ENCODE results near the gene AXIN2.

Gene AXIN2

DNA sequence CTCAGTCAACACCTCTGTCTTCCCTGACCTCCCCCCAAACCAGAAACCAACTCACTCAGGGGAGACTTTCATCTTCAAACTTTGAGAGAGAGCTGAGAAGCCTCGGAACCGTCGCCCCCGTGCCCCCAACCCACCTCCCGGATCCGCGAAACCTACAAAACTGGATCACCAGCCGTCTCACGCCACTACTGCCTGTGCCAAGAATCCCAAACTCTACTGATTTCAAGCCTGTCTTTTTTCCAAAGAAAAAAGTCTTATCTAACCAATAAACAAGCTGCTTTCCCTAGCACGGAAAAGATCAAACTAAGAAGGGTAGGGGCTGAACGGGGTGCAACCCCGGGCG is 2.0 kb downstream of the AXIN2 start (continued):
- TF ChIP-seq, protein P1, sequence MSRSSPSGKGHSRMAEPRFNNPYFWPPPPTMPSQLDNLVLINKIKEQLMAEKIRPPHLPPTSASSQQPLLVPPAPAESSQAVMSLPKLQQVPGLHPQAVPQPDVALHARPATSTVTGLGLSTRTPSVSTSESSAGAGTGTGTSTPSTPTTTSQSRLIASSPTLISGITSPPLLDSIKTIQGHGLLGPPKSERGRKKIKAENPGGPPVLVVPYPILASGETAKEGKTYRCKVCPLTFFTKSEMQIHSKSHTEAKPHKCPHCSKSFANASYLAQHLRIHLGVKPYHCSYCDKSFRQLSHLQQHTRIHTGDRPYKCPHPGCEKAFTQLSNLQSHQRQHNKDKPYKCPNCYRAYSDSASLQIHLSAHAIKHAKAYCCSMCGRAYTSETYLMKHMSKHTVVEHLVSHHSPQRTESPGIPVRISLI (tag by site-specific recombination; IDR thresholded peaks at IDR 0.05), result peak; percentile 66
- TF ChIP-seq ZFP69B (tag by site-specific recombination; IDR thresholded peaks at IDR 0.05), result no peak
- no peak for TF ChIP-seq ZSCAN23 (tag by site-specific recombination; IDR thresholded peaks at IDR 0.05)
- TF ChIP-seq ZNF132 (tag by site-specific recombination; IDR thresholded peaks at IDR 0.05; ENCODE audit: borderline replicate concordance), result no peak
- TF ChIP-seq BCL11B (tag by site-specific recombination; IDR thresholded peaks at IDR 0.05; ENCODE audit: low read depth), result no peak
- TF ChIP-seq ZNF776 (tag by site-specific recombination; IDR thresholded peaks at IDR 0.05; ENCODE audit: borderline replicate concordance), result no peak
- no peak for TF ChIP-seq ZNF239 (tag by site-specific recombination; IDR thresholded peaks at IDR 0.05)
- peak; percentile 53; the same call in 1 of the 2 replicates for TF ChIP-seq PRDM1 (tag by site-specific recombination; IDR thresholded peaks at IDR 0.05)
- no peak for TF ChIP-seq ZNF701 (tag by site-specific recombination; IDR thresholded peaks at IDR 0.05)

DNA sequence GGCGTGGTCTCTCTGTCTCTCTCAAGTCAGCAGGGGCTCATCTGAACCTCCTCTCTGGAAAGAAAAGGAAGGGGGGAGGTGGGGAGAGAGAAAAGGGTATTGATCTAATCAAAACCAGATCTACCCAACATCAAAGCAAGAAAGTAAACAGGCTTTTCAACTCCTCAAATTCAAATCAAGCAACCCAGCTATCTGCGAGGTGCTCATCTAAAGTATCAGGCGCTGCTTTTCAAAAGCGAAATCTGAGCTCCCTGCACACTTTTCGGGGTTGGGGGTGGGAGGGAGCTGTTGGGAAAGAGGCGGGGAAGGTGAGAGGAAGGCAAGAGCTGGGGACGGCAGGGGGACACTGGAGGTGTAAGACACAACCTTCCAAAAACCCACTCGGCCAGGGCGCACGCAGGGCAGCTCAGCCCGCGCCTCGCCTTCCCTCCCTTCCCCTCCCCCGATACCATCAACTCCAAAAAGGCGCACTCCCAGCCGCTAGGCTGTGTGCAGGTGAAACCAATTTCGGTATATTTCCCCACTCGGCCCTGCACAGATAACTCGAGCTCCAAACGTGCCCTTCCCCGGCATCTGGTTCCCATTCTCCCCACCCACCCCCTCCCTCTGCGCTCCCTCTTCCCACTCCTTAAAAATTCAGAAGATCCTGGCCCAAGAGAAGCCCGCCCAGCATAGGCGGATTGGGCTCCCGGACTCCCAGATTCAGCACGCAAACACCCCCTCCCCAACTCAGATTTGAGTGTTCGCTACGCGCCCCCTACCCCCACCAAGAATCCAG is 2.6 kb downstream of the AXIN2 start:
- H3K4me3 ChIP-seq (ENCODE audit: low read depth, low read length), result peak overlapping the region; percentile 66
- H3K9me3 ChIP-seq (ENCODE audit: control insufficient read depth, insufficient read depth, low read depth, low read length), result no peaks in the 10 kb centered on the region
- H3K36me3 ChIP-seq (ENCODE audit: control insufficient read depth in 2 of 2, insufficient read depth in 1 of 2, low read length in 2 of 2), result peaks cover 0 to 18% of the 10 kb centered on the region in 2 experiments; a peak in 1 of 3 replicates
- H3K27ac ChIP-seq (ENCODE audit: extremely low read depth, low read depth, low read length), result peak overlapping the region; percentile 96; the same call in 1 of the 2 replicates
- ChIA-PET POLR2A (interaction anchor here (0.8 kb wide), 1 partner anchor 93 kb away, joined by 3 read pairs; no protein-coding TSS in a partner anchor), CTCF (interaction anchor here (0.6 to 5.2 kb wide), 13 partner anchors 9 to 1223 kb away, joined by 3 to 46 read pairs (median 4); no protein-coding TSS in a partner anchor)
- H3K4me1 ChIP-seq (ENCODE audit: control insufficient read depth, insufficient read depth, low read length), result peaks cover 19% of the 10 kb centered on the region
- TF ChIP-seq ZNF791 (tag by site-specific recombination; IDR thresholded peaks at IDR 0.05) (no peak), ZNF2 (tag by site-specific recombination; IDR thresholded peaks at IDR 0.05) (no peak), ZNF707 (tag by site-specific recombination; IDR thresholded peaks at IDR 0.05) (no peak), ZSCAN23 (tag by site-specific recombination; IDR thresholded peaks at IDR 0.05) (no peak), ZNF274 (IDR thresholded peaks at IDR 0.05; ENCODE audit: low read length) (no peak), ZNF274 (tag by site-specific recombination; IDR thresholded peaks at IDR 0.05; ENCODE audit: borderline replicate concordance) (no peak), ZNF623 (tag by site-specific recombination; IDR thresholded peaks at IDR 0.05) (no peak), ZNF292 (tag by site-specific recombination; IDR thresholded peaks at IDR 0.05; ENCODE audit: borderline replicate concordance, low read depth) (no peak), ZNF501 (tag by site-specific recombination; IDR thresholded peaks at IDR 0.05) (no peak), ZFHX2 (tag by site-specific recombination; conservative IDR thresholded peaks at IDR 0.05) (peak; percentile 51), ZNF785 (tag by site-specific recombination; IDR thresholded peaks at IDR 0.05) (no peak), ZNF335 (tag by site-specific recombination; conservative IDR thresholded peaks at IDR 0.05) (peak; percentile 26; the same call in 1 of the 2 replicates), ZNF677 (tag by site-specific recombination; IDR thresholded peaks at IDR 0.05) (no peak), ZNF585B (tag by site-specific recombination; IDR thresholded peaks at IDR 0.05) (no peak), PRDM1 (tag by site-specific recombination; IDR thresholded peaks at IDR 0.05) (0 out of 2 replicates have a peak, but pooled peaks have one; percentile 5)
- TF ChIP-seq, protein P1 (tag by site-specific recombination; IDR thresholded peaks at IDR 0.05), result no peak
- TF ChIP-seq, protein P2, sequence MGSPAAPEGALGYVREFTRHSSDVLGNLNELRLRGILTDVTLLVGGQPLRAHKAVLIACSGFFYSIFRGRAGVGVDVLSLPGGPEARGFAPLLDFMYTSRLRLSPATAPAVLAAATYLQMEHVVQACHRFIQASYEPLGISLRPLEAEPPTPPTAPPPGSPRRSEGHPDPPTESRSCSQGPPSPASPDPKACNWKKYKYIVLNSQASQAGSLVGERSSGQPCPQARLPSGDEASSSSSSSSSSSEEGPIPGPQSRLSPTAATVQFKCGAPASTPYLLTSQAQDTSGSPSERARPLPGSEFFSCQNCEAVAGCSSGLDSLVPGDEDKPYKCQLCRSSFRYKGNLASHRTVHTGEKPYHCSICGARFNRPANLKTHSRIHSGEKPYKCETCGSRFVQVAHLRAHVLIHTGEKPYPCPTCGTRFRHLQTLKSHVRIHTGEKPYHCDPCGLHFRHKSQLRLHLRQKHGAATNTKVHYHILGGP (tag by site-specific recombination; IDR thresholded peaks at IDR 0.05), result no peak
- TF ChIP-seq, protein P3, sequence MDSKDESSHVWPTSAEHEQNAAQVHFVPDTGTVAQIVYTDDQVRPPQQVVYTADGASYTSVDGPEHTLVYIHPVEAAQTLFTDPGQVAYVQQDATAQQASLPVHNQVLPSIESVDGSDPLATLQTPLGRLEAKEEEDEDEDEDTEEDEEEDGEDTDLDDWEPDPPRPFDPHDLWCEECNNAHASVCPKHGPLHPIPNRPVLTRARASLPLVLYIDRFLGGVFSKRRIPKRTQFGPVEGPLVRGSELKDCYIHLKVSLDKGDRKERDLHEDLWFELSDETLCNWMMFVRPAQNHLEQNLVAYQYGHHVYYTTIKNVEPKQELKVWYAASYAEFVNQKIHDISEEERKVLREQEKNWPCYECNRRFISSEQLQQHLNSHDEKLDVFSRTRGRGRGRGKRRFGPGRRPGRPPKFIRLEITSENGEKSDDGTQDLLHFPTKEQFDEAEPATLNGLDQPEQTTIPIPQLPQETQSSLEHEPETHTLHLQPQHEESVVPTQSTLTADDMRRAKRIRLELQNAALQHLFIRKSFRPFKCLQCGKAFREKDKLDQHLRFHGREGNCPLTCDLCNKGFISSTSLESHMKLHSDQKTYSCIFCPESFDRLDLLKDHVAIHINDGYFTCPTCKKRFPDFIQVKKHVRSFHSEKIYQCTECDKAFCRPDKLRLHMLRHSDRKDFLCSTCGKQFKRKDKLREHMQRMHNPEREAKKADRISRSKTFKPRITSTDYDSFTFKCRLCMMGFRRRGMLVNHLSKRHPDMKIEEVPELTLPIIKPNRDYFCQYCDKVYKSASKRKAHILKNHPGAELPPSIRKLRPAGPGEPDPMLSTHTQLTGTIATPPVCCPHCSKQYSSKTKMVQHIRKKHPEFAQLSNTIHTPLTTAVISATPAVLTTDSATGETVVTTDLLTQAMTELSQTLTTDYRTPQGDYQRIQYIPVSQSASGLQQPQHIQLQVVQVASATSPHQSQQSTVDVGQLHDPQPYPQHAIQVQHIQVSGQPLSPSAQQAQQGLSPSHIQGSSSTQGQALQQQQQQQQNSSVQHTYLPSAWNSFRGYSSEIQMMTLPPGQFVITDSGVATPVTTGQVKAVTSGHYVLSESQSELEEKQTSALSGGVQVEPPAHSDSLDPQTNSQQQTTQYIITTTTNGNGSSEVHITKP (tag by site-specific recombination; IDR thresholded peaks at IDR 0.05), result peak; percentile 79
- TF ChIP-seq, protein P4, sequence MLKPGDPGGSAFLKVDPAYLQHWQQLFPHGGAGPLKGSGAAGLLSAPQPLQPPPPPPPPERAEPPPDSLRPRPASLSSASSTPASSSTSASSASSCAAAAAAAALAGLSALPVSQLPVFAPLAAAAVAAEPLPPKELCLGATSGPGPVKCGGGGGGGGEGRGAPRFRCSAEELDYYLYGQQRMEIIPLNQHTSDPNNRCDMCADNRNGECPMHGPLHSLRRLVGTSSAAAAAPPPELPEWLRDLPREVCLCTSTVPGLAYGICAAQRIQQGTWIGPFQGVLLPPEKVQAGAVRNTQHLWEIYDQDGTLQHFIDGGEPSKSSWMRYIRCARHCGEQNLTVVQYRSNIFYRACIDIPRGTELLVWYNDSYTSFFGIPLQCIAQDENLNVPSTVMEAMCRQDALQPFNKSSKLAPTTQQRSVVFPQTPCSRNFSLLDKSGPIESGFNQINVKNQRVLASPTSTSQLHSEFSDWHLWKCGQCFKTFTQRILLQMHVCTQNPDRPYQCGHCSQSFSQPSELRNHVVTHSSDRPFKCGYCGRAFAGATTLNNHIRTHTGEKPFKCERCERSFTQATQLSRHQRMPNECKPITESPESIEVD (tag by site-specific recombination; IDR thresholded peaks at IDR 0.05), result no peak
